Stimulated activated CD4-positive, alpha-beta T cell treated with anti-CD3 and anti-CD28 coated beads, Interleukin-12 subunit alpha, Interleukin-12 subunit beta, amount 100 ng/mL, for 4 hours (primary cell): ENCODE results near the gene LIN7A.
"Not testable (repeated sequence)": the region's sequence is repeated elsewhere in the genome, so short reads cannot be mapped to it uniquely, and the experiment has no call there.

Source experiments
- DNase-seq: peaks from one replicate; pipeline ENCODE4 v3.0.0-alpha.2; 2020

Gene LIN7A

GRCh38 chr12:80917651-80918050 is 20.1 kb downstream of the LIN7A start:
- no peak for DNase-seq

GRCh38 chr12:80912901-80913770 is 24.6 kb downstream of the LIN7A start:
- DNase-seq = no peak

GRCh38 chr12:80909370-80909769 is 28.4 kb downstream of the LIN7A start:
- no peak for DNase-seq

- no peak for DNase-seq
Measured at GRCh38 chr12:80902711-80903110, 35.0 kb downstream of the LIN7A start.

- no peak for DNase-seq
Measured at GRCh38 chr12:80901661-80902060, 36.1 kb downstream of the LIN7A start.

- DNase-seq = no peak
Measured at GRCh38 chr12:80895240-80895639, 42.5 kb downstream of the LIN7A start.

GRCh38 chr12:80894179-80894578 is 43.6 kb downstream of the LIN7A start:
- DNase-seq = no peak

GRCh38 chr12:80892597-80893445 is 44.9 kb downstream of the LIN7A start:
- no peak for DNase-seq

- DNase-seq = no peak
Measured at GRCh38 chr12:80884651-80885050, 53.1 kb downstream of the LIN7A start.

- no peak for DNase-seq
Measured at GRCh38 chr12:80881106-80881505, 56.6 kb downstream of the LIN7A start.

GRCh38 chr12:80878452-80878851 is 59.3 kb downstream of the LIN7A start:
- DNase-seq = not testable (repeated sequence)

GRCh38 chr12:80877721-80878265 is 59.9 kb downstream of the LIN7A start:
- no peak for DNase-seq

GRCh38 chr12:80872053-80872452 is 65.7 kb downstream of the LIN7A start:
- DNase-seq = no peak

- no peak for DNase-seq
Measured at GRCh38 chr12:80869264-80869663, 68.5 kb downstream of the LIN7A start.

GRCh38 chr12:80868576-80868975 is 69.2 kb downstream of the LIN7A start:
- DNase-seq = no peak

- DNase-seq = no peak
Measured at GRCh38 chr12:80867941-80868340, 69.8 kb downstream of the LIN7A start.

- DNase-seq = no peak
Measured at GRCh38 chr12:80864046-80864735, 73.5 kb downstream of the LIN7A start.

- no peak for DNase-seq
Measured at GRCh38 chr12:80862531-80862930, 75.2 kb downstream of the LIN7A start.

GRCh38 chr12:80861641-80862378 is 75.9 kb downstream of the LIN7A start:
- DNase-seq = no peak

GRCh38 chr12:80860928-80861327 is 76.8 kb downstream of the LIN7A start:
- no peak for DNase-seq

GRCh38 chr12:80860206-80860605 is 77.5 kb downstream of the LIN7A start:
- no peak for DNase-seq

- no peak for DNase-seq
Measured at GRCh38 chr12:80858356-80858755, 79.4 kb downstream of the LIN7A start.
